HepG2 (cell line): ENCODE data around the gene CAMK1. TPM values are rescaled to one million over a fixed set of nuclear protein-coding genes. Genes with fewer than 3 reads are reported as not detected.

ENCODE experiments used
- ATAC-seq: fragments of 200-7000 bp; cut with Tn5 transposase; 3 replicates; pipeline ENCODE4 v1.9.1; 2020; ENCODE audit warnings: mild to moderate bottlenecking, moderate library complexity
- BruUV-seq: library from RNA; stranded (reverse); fragments of 400-500 nt; replicated peaks from 2 replicates; lab custom pipeline; 2021; lab: Mats Ljungman, UMichigan
- CTCF ChIA-PET: fragments of 300-600 bp; formaldehyde crosslinking; extraction: SDS; loops from one replicate; lab custom pipeline; 2021; ENCODE audit warnings: low total read pairs, inconsistent platforms, low intra/inter-chr PET ratio; lab: Yijun Ruan, JAX
- POLR2A ChIA-PET: fragments of 350-600 bp; sonication (Branson Sonifier 250); formaldehyde crosslinking; loops from one replicate; lab custom pipeline; 2020; ENCODE audit warnings: antibody characterized with exemption, inconsistent platforms; lab: Yijun Ruan, JAX
- DNase-seq: peaks from one replicate; pipeline ENCODE4 v3.0.0-alpha.2; 2015; ENCODE audit warnings: low spot score
- FAIRE-seq: peaks from 3 replicates; lab custom pipeline; 2011; peaks lifted over from hg19 to GRCh38; lab: Jason Lieb, UNC
- H2AFZ ChIP-seq: one replicate; pipeline ENCODE4 v1.6.1; 2011; ENCODE audit warnings: low read length, inconsistent platforms
- H3K27ac ChIP-seq: fragments of 300-600 bp; 3 replicates; pipeline ENCODE4 v1.8.0; 2011; ENCODE audit warnings: mixed run types, mild to moderate bottlenecking, mixed read lengths, low read length, inconsistent platforms; ENCODE audit not compliant: insufficient read depth; ENCODE audit errors: extremely low read length
- H3K27me3 ChIP-seq, 2 experiments: fragments of 200-600 bp in 1 of 2; 2 replicates in 1 of 2; 3 replicates in 1 of 2; pipeline versions ENCODE4 v1.6.0 to v1.8.0; 2011; ENCODE audit warnings: low read length in 2 of 2, mild to moderate bottlenecking in 2 of 2, moderate library complexity in 2 of 2, inconsistent platforms in 1 of 2; ENCODE audit not compliant: insufficient read depth in 2 of 2, control insufficient read depth in 1 of 2
- H3K36me3 ChIP-seq, 2 experiments: fragments of 200-600 bp in 1 of 2; replicated peaks in 1 of 2; 2 replicates in 1 of 2; 3 replicates in 1 of 2; pipeline versions ENCODE4 v1.5.1 to v1.8.0; 2011; ENCODE audit warnings: low read length in 2 of 2, inconsistent platforms in 1 of 2; ENCODE audit not compliant: insufficient read depth in 2 of 2, control insufficient read depth in 1 of 2
- H3K4me1 ChIP-seq: 2 replicates; pipeline ENCODE4 v1.5.1; 2012; ENCODE audit warnings: low read length, inconsistent platforms; ENCODE audit not compliant: insufficient read depth
- H3K4me2 ChIP-seq: 2 replicates; pipeline ENCODE4 v1.6.0; 2011; ENCODE audit warnings: low read depth, low read length, inconsistent platforms
- H3K4me3 ChIP-seq, 3 experiments: fragments of 200-600 bp in 1 of 3; sonication (generic), shearing (Covaris generic) in 1 of 3; replicated peaks in 1 of 3; 2 replicates each; pipeline ENCODE4 v1.5.1; 2011 to 2016; ENCODE audit warnings: low read length in 3 of 3, inconsistent platforms in 2 of 3, low read depth in 2 of 3, mild to moderate bottlenecking in 2 of 3, control low read depth in 1 of 3, mixed read lengths in 1 of 3; ENCODE audit not compliant: insufficient read depth in 1 of 3
- H3K79me2 ChIP-seq: one replicate; pipeline ENCODE4 v1.6.1; 2011; ENCODE audit warnings: low read length, inconsistent platforms; ENCODE audit not compliant: insufficient read depth
- H3K9ac ChIP-seq: 2 replicates; pipeline ENCODE4 v1.6.0; 2011; ENCODE audit warnings: mild to moderate bottlenecking, low read depth, low read length, inconsistent platforms; ENCODE audit not compliant: insufficient read depth
- H3K9me3 ChIP-seq: 2 replicates; pipeline ENCODE4 v1.5.1; 2012; ENCODE audit warnings: mild to moderate bottlenecking, low read length
- H4K20me1 ChIP-seq: 2 replicates; pipeline ENCODE4 v1.6.0; 2011; ENCODE audit warnings: inconsistent platforms, mild to moderate bottlenecking, low read length, moderate library complexity; ENCODE audit not compliant: insufficient read depth
- BHLHE40 ChIP-seq: IDR thresholded peaks from 2 replicates; pipeline ENCODE4 v1.6.1; 2011; ENCODE audit warnings: low read length, improper control_type of control experiment
- CAMTA2 ChIP-seq: sonication (generic); formaldehyde crosslinking; IDR thresholded peaks from 2 replicates; pipeline ENCODE4 v1.4.0; 2020; ENCODE audit warnings: mild to moderate bottlenecking, missing genetic modification reagents, borderline replicate concordance
- CENPX ChIP-seq: sonication (generic); formaldehyde crosslinking; IDR thresholded peaks from 2 replicates; pipeline ENCODE4 v1.9.0; 2021; ENCODE audit warnings: mild to moderate bottlenecking, missing genetic modification reagents, moderate library complexity
- DMTF1 ChIP-seq: sonication (generic); formaldehyde crosslinking; IDR thresholded peaks from 2 replicates; pipeline ENCODE4 v1.4.0; 2020; ENCODE audit warnings: mild to moderate bottlenecking, missing genetic modification reagents
- FOXP1 ChIP-seq, 2 experiments: fragments of 450-650 bp in 1 of 2; IDR thresholded peaks; 2 replicates each; pipeline ENCODE4 v1.6.1; 2017 to 2018; ENCODE audit warnings: antibody characterized with exemption in 1 of 2
- POGZ ChIP-seq: sonication (generic); formaldehyde crosslinking; IDR thresholded peaks from 2 replicates; pipeline ENCODE4 v1.4.0; 2020; ENCODE audit warnings: mild to moderate bottlenecking, missing genetic modification reagents
- ZBTB8A ChIP-seq: sonication (generic); formaldehyde crosslinking; IDR thresholded peaks from 2 replicates; pipeline ENCODE4 v1.4.0; 2020; ENCODE audit warnings: mild to moderate bottlenecking, low read depth, missing genetic modification reagents, borderline replicate concordance
- ZKSCAN1 ChIP-seq: fragments of 150-350 bp; IDR thresholded peaks from 2 replicates; pipeline ENCODE4 v1.6.1; 2014; ENCODE audit warnings: low read length
- ZNF225 ChIP-seq: sonication (generic); formaldehyde crosslinking; IDR thresholded peaks from 2 replicates; pipeline ENCODE4 v1.4.0; 2020; ENCODE audit warnings: mild to moderate bottlenecking, missing genetic modification reagents
- ZNF234 ChIP-seq: sonication (generic); formaldehyde crosslinking; conservative IDR thresholded peaks from 2 replicates; pipeline ENCODE4 v1.5.1; 2020; ENCODE audit warnings: mild to moderate bottlenecking, missing genetic modification reagents
- ZNF335 ChIP-seq: sonication (generic); formaldehyde crosslinking; IDR thresholded peaks from 2 replicates; pipeline ENCODE4 v1.4.0; 2020; ENCODE audit warnings: missing genetic modification reagents
- ZNF570 ChIP-seq: sonication (generic); formaldehyde crosslinking; IDR thresholded peaks from 2 replicates; pipeline ENCODE4 v1.4.0; 2020; ENCODE audit warnings: mild to moderate bottlenecking, missing genetic modification reagents, borderline replicate concordance
- WGBS: methylation state at CpG from one replicate; pipeline ENCODE4 v1.1.6; 2017; ENCODE audit warnings: low lambda C conversion rate; 5-methylcytosine and 5-hydroxymethylcytosine counted together
- in situ Hi-C: cut with HindIII; loops from 2 replicates; pipeline ENCODE4 v1.10.0; 2017; ENCODE audit warnings: low pct_unique_long_range_greater_than_20kb; ENCODE audit not compliant: extremely low pct_ligation_motif_present
- intact Hi-C: fragments of 100-400 bp; cut with micrococcal nuclease; formaldehyde crosslinking; loops from one replicate; pipeline ENCODE4 v1.10.0; 2022; ENCODE audit not compliant: unreplicated experiment
- polyA plus RNA-seq, 8 experiments: library from polyadenylated mRNA; depleted of rRNA in 3 of 8; stranded (reverse) in 7 of 8; unstranded in 1 of 8; fragments of >200 nt; fragmentation: Illumina TruSeq in 4 of 8; extraction: Trizol in 4 of 8; gene quantifications; 2 replicates each; pipeline versions ENCODE4 v1.2.1 to v1.2.3, GENCODE V29; 2011 to 2016; ENCODE audit warnings: low read depth in 4 of 8, missing spikeins in 1 of 8, mixed read lengths in 1 of 8; ENCODE audit not compliant: insufficient read depth in 1 of 8
- total RNA-seq, 5 experiments: library from RNA; depleted of rRNA; stranded (reverse); fragments of >200 nt; fragmentation: Illumina TruSeq; extraction: Trizol; gene quantifications; 2 replicates each; pipeline ENCODE4 v1.2.3, GENCODE V29; 2016; ENCODE audit warnings: low read depth in 1 of 5
- TF ChIP-seq, protein P1 (sequence below): IDR thresholded peaks from 2 replicates; pipeline ENCODE4 v1.6.1; 2016; ENCODE audit warnings: control low read depth
- TF ChIP-seq, protein P2 (sequence below): sonication (generic); formaldehyde crosslinking; IDR thresholded peaks from 2 replicates; pipeline ENCODE4 v1.4.0; 2020; ENCODE audit warnings: mild to moderate bottlenecking, missing genetic modification reagents

The CAMK1 gene
- total and polyA plus RNA-seq, 2 of the 13 experiments (the other 11 are each of a cell fraction or from before 2014, with no cell fraction given) = 26.4 to 53.3 TPM

DNA sequence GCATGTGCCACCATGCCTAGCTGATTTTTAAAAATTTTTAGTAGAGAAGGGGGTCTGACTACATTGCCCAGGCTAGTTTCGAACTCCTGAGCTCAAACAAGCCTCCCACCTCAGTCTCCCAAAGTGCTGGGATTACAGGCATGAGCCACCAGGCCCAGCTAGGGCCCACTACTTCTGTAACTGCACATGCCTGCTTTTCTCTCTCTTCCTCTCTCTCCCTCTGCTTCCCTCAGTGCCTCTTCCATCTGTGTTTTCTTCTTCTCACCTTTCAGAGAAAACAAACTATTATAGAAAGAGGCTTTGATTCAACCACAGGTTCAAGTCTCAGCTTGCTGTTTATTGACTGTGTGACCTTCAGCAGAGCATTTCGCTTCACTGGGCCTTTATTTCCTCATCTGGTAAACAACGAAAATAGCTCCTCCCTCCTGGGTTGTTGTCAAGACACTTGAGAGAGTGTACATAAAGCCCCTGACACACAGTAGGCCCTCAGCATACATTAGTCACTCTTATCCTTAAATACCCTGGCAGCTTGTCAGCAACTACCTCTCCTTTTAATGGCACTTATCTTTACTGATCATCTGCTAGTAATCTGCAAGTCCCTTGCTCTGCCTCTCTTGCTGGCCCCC is 12.3 kb upstream of the CAMK1 start:
- no peaks in the 10 kb centered on the region for H3K27me3 ChIP-seq
- intact Hi-C loops = no loop called here
- WGBS = 74% methylated on average over 3 of the region's 3 CpGs
- peaks cover 16% of the 10 kb centered on the region for H3K4me1 ChIP-seq
- no peak overlapping the region for H3K4me2 ChIP-seq
- TF ChIP-seq FOXP1 (IDR thresholded peaks at IDR 0.05) (no peak), FOXP1 (CRISPR knock-in tag; IDR thresholded peaks at IDR 0.05) (0 out of 2 replicates have a peak, but pooled peaks have one; percentile 23), ZNF570 (CRISPR knock-in tag) (no peak), ZKSCAN1 (peak; percentile 83)
- TF ChIP-seq, protein P1, sequence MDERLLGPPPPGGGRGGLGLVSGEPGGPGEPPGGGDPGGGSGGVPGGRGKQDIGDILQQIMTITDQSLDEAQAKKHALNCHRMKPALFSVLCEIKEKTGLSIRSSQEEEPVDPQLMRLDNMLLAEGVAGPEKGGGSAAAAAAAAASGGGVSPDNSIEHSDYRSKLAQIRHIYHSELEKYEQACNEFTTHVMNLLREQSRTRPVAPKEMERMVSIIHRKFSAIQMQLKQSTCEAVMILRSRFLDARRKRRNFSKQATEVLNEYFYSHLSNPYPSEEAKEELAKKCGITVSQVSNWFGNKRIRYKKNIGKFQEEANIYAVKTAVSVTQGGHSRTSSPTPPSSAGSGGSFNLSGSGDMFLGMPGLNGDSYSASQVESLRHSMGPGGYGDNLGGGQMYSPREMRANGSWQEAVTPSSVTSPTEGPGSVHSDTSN (CRISPR knock-in tag) = no peak
- no TSS peak for BruUV-seq
- H3K4me3 ChIP-seq = no peak overlapping the region
- POLR2A ChIA-PET = interaction anchor here (1.0 to 2.5 kb wide), 3 partner anchors 11 to 120 kb away, joined by 4 to 15 read pairs (median 4); partner anchors contain the start of genes ARPC4, CAMK1 and TADA3
- H3K9ac ChIP-seq = no peak overlapping the region
- no peak for ATAC-seq
- in situ Hi-C loops = no loop called here
- no peak overlapping the region for H3K27ac ChIP-seq
- no peaks in the 10 kb centered on the region for H4K20me1 ChIP-seq
- peaks cover 22 to 46% of the 10 kb centered on the region in 2 experiments for H3K36me3 ChIP-seq
- no peak for FAIRE-seq
- DNase-seq = no peak
- no peaks in the 10 kb centered on the region for H3K79me2 ChIP-seq
- CTCF ChIA-PET = no interaction called here
- H2AFZ ChIP-seq = no peak overlapping the region
- H3K9me3 ChIP-seq = no peaks in the 10 kb centered on the region

- in situ Hi-C loops = no loop called here
- H3K4me2 ChIP-seq = no peak overlapping the region
- DNase-seq = no peak
- 86% methylated on average over 1 of the region's 1 CpG for WGBS
- FAIRE-seq = no peak
- H3K4me3 ChIP-seq = no peak overlapping the region
- no peak overlapping the region for H2AFZ ChIP-seq
- intact Hi-C loops = no loop called here
- POLR2A ChIA-PET = interaction anchor here (1.0 to 2.5 kb wide), 3 partner anchors 11 to 120 kb away, joined by 4 to 15 read pairs (median 4); partner anchors contain the start of genes ARPC4, CAMK1 and TADA3
- H3K9me3 ChIP-seq = no peaks in the 10 kb centered on the region
- no peak overlapping the region for H3K27ac ChIP-seq
- no TSS peak for BruUV-seq
- peaks cover 20 to 41% of the 10 kb centered on the region in 2 experiments for H3K36me3 ChIP-seq
- H4K20me1 ChIP-seq = no peaks in the 10 kb centered on the region
- H3K9ac ChIP-seq = no peak overlapping the region
- H3K4me1 ChIP-seq = peaks cover 16% of the 10 kb centered on the region
- no peaks in the 10 kb centered on the region for H3K79me2 ChIP-seq
- H3K27me3 ChIP-seq = no peaks in the 10 kb centered on the region
- CTCF ChIA-PET = no interaction called here
- no peak for ATAC-seq
- TF ChIP-seq ZNF234 (CRISPR knock-in tag) (no peak), CENPX (CRISPR knock-in tag) (no peak), BHLHE40 (no peak), CAMTA2 (CRISPR knock-in tag) (no peak), ZBTB8A (CRISPR knock-in tag) (no peak), ZNF335 (no peak), POGZ (CRISPR knock-in tag) (no peak), DMTF1 (CRISPR knock-in tag) (no peak), ZNF225 (CRISPR knock-in tag) (no peak)
- TF ChIP-seq, protein P2, sequence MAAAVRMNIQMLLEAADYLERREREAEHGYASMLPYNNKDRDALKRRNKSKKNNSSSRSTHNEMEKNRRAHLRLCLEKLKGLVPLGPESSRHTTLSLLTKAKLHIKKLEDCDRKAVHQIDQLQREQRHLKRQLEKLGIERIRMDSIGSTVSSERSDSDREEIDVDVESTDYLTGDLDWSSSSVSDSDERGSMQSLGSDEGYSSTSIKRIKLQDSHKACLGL (CRISPR knock-in tag) = no peak
Observed at GRCh38 chr3:9781551-9781950, 11.8 kb upstream of the CAMK1 start.
